Measurements from ENCODE around the gene TMEM252. TPM values are rescaled to one million over a fixed set of nuclear protein-coding genes. Genes with fewer than 3 reads are reported as not detected.

The TMEM252 gene
- total RNA-seq, 1 donor from 2014 or later: not detected

DNA sequence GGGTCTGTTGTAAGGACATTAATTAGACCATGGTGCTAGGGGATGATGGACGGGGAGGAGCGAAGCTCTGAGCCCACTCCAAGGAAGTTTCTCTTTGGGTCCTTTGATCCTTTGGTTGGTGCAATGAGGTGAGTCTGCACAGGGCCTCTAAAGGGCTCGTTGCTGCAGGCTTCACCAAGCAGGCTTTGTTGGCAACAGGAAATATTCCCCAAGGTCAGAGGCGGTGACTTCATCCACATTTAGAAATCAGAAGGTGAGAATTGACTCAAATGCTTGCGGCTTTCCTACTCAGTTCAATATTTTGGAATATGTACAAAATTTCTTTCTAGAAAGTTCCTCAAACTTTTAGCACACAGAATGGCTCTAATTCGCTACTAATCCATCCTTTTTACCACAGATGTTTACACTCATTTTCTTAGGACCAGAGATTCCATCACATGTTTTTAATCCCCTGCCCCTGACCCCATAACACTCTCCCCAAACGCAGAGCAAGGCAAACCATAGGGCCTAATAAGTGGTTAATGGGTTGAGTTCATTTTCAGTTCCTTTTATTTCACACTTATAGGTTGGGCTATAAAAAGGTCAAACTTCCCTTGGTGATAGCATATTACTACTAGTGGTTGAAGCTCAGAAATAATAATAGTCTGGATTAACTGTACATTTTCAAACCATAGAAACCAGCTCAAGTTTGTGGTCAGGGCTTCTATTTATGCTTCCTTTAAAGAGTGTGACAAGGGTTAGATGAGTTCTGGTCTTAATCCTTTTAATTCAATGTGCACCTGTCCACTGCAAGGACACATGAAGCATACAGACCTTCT lies 37.3 kb upstream of the TMEM252 start:
- no peaks in the 10 kb centered on the region for H3K36me3 ChIP-seq
- no peaks in the 10 kb centered on the region for H3K27me3 ChIP-seq
- ATAC-seq: no peak
- H3K9me3 ChIP-seq: no peaks in the 10 kb centered on the region
- no peak for DNase-seq
- no peak overlapping the region for H3K27ac ChIP-seq
- no peak for TF ChIP-seq CTCF (IDR thresholded peaks at IDR 0.05)
- intact Hi-C loops (cut with DNase I): no loop called here
- H3K4me1 ChIP-seq: no peaks in the 10 kb centered on the region
- H3K4me3 ChIP-seq: no peak overlapping the region

DNA sequence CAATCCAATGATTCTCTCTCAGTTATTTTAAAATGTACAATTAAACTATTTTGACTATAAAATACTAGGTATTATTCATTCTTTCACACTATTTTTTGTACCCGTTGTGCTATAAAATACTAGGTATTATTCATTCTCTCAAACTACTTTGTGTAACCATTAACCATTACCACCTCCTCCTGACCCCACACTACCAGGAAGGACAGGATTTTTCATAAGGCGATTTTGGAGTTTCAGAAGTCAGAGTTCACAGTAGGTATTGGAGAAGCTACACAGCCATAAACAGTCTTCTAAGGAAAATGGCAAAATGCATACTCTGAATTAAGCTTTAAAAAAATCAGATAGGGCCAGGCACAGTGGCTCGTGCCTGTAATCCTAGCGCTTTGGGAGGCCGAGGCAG lies 35.1 kb upstream of the TMEM252 start:
- Histone ChIP-seq H3K4me1 (no peaks in the 10 kb centered on the region), H3K4me3 (no peak overlapping the region), H3K27ac (no peak overlapping the region), H3K27me3 (no peaks in the 10 kb centered on the region), H3K9me3 (no peaks in the 10 kb centered on the region), H3K36me3 (no peaks in the 10 kb centered on the region)
- DNase-seq (no peak), ATAC-seq (no peak)
- TF ChIP-seq CTCF (IDR thresholded peaks at IDR 0.05): no peak
- intact Hi-C loops (cut with DNase I): no loop called here

GRCh38 chr9:68574150-68574549 lies 33.5 kb upstream of the TMEM252 start:
- Histone ChIP-seq H3K27ac (no peak overlapping the region), H3K9me3 (no peaks in the 10 kb centered on the region), H3K4me1 (no peaks in the 10 kb centered on the region), H3K27me3 (no peaks in the 10 kb centered on the region), H3K4me3 (no peak overlapping the region), H3K36me3 (no peaks in the 10 kb centered on the region)
- peak; percentile 26 for TF ChIP-seq CTCF (IDR thresholded peaks at IDR 0.05)
- ATAC-seq (no peak), DNase-seq (no peak)
- intact Hi-C loops (cut with DNase I): no loop called here

GRCh38 chr9:68567565-68567964 lies 26.9 kb upstream of the TMEM252 start:
- no peak for TF ChIP-seq CTCF (IDR thresholded peaks at IDR 0.05)
- intact Hi-C loops (cut with DNase I): no loop called here
- Histone ChIP-seq H3K9me3 (no peaks in the 10 kb centered on the region), H3K27ac (no peak overlapping the region), H3K4me3 (no peak overlapping the region), H3K27me3 (no peaks in the 10 kb centered on the region), H3K36me3 (no peaks in the 10 kb centered on the region), H3K4me1 (no peaks in the 10 kb centered on the region)
- no peak for DNase-seq
- ATAC-seq: no peak

GRCh38 chr9:68562461-68562860 lies 21.8 kb upstream of the TMEM252 start:
- H3K9me3 ChIP-seq: no peaks in the 10 kb centered on the region
- H3K27me3 ChIP-seq: no peaks in the 10 kb centered on the region
- H3K27ac ChIP-seq: no peak overlapping the region
- H3K4me1 ChIP-seq: no peaks in the 10 kb centered on the region
- DNase-seq (no peak), ATAC-seq (no peak)
- no peak for TF ChIP-seq CTCF (IDR thresholded peaks at IDR 0.05)
- no peaks in the 10 kb centered on the region for H3K36me3 ChIP-seq
- H3K4me3 ChIP-seq: no peak overlapping the region
- intact Hi-C loops (cut with DNase I): no loop called here

Measured in upper lobe of right lung (tissue), 1 donor.